Measurements from ENCODE around the gene ZNF230. TPM values are rescaled to one million over a fixed set of nuclear protein-coding genes. Genes with fewer than 3 reads are reported as not detected.
A peak's percentile ranks its signal among the peaks of the same experiment; 100 is the strongest.

The ZNF230 gene
- total and polyA plus RNA-seq, 9 of the 15 experiments (the other 6 are each of a cell fraction or from before 2014, with no cell fraction given) = 1.3 to 4.0 (median 2.2) TPM

GRCh38 chr19:44025217-44025936 is 22.6 kb downstream of the ZNF230 start, which contains the start of gene ZNF222 (continued):
- TF ChIP-seq CEBPZ (IDR thresholded peaks at IDR 0.05; ENCODE audit: borderline replicate concordance, low read depth, low read length) (no peak), CREB3L1 (IDR thresholded peaks at IDR 0.05; ENCODE audit: borderline replicate concordance, low read depth) (peak; percentile 74), BRF1 (IDR thresholded peaks at IDR 0.05; ENCODE audit: borderline replicate concordance, extremely low read depth, insufficient read length) (no peak), ZBTB49 (CRISPR knock-in tag; IDR thresholded peaks at IDR 0.05; ENCODE audit: borderline replicate concordance) (no peak), ZNF408 (CRISPR knock-in tag; IDR thresholded peaks at IDR 0.05; ENCODE audit: low read depth) (no peak), TEAD2 (tag; IDR thresholded peaks at IDR 0.05) (no peak), ZNF324 (CRISPR knock-in tag; IDR thresholded peaks at IDR 0.05) (no peak), ZNF197 (CRISPR knock-in tag; IDR thresholded peaks at IDR 0.05; ENCODE audit: low read depth) (no peak), ZNF699 (CRISPR knock-in tag; IDR thresholded peaks at IDR 0.05; ENCODE audit: insufficient replicate concordance) (no peak), CEBPG (CRISPR knock-in tag; IDR thresholded peaks at IDR 0.05) (peak; percentile 45), CEBPG (tag; conservative IDR thresholded peaks at IDR 0.05 in 1 of 2, IDR thresholded peaks at IDR 0.05 in 1 of 2) (no peak), SIN3A (IDR thresholded peaks at IDR 0.05; ENCODE audit: borderline replicate concordance in 2 of 2, control insufficient read depth in 1 of 2, low read depth in 2 of 2, low read length in 2 of 2) (no peak), ZFX (CRISPR knock-in tag; IDR thresholded peaks at IDR 0.05) (peak; percentile 45; the same call in 1 of the 2 replicates), MED1 (CRISPR knock-in tag; IDR thresholded peaks at IDR 0.05; ENCODE audit: borderline replicate concordance) (no peak), ETS1 (conservative IDR thresholded peaks at IDR 0.05; ENCODE audit: control insufficient read depth, low read depth, low read length) (peak; percentile 77; the same call in 1 of the 2 replicates), GATAD2A (IDR thresholded peaks at IDR 0.05) (no peak), ZKSCAN8 (CRISPR knock-in tag; IDR thresholded peaks at IDR 0.05) (no peak), ETV5 (CRISPR knock-in tag; IDR thresholded peaks at IDR 0.05; ENCODE audit: low read depth) (0 out of 2 replicates have a peak, but pooled peaks have one; percentile 40)

All from K562 (cell line).